CD14-positive monocyte (primary cell): ENCODE data around the gene PDCD1. TPM values are rescaled to one million over a fixed set of nuclear protein-coding genes. Genes with fewer than 3 reads are reported as not detected.
A peak's percentile ranks its signal among the peaks of the same experiment; 100 is the strongest.

Experiments
- DNase-seq, 3 donors: peaks; one replicate each; pipeline ENCODE4 v3.0.0-alpha.2; 2011 to 2022
- H2AFZ ChIP-seq: 2 replicates; pipeline ENCODE4 v1.6.0; 2012; ENCODE audit warnings: mild to moderate bottlenecking, low read depth, low read length, inconsistent platforms; ENCODE audit not compliant: insufficient read depth, poor library complexity, severe bottlenecking
- H3K27ac ChIP-seq, 2 donors: 1 replicate in 1 of 2; 2 replicates in 1 of 2; pipeline ENCODE4 v1.5.1; 2012 to 2013; ENCODE audit warnings: low read length in 2 of 2, control low read depth in 1 of 2, inconsistent platforms in 1 of 2, low read depth in 1 of 2, mild to moderate bottlenecking in 1 of 2
- H3K27me3 ChIP-seq, 2 donors: one replicate each; pipeline versions ENCODE4 v1.6.0 to v1.6.1; 2011 to 2013; ENCODE audit warnings: low read length in 2 of 2; ENCODE audit not compliant: control insufficient read depth in 2 of 2, insufficient read depth in 2 of 2
- H3K36me3 ChIP-seq, 2 donors: replicated peaks in 1 of 2; 1 replicate in 1 of 2; 2 replicates in 1 of 2; pipeline versions ENCODE4 v1.5.1 to v1.6.1; 2012 to 2013; ENCODE audit warnings: low read length in 2 of 2, control low read depth in 1 of 2, inconsistent platforms in 1 of 2, mild to moderate bottlenecking in 1 of 2; ENCODE audit not compliant: insufficient read depth in 2 of 2, control insufficient read depth in 1 of 2
- H3K4me1 ChIP-seq, 2 donors: 1 replicate in 1 of 2; 2 replicates in 1 of 2; pipeline versions ENCODE4 v1.5.1 to v1.6.1; 2012 to 2013; ENCODE audit warnings: low read length in 2 of 2, control low read depth in 1 of 2, inconsistent platforms in 1 of 2, mild to moderate bottlenecking in 1 of 2, moderate library complexity in 1 of 2; ENCODE audit not compliant: insufficient read depth in 2 of 2, control insufficient read depth in 1 of 2
- H3K4me2 ChIP-seq: replicated peaks from 2 replicates; pipeline ENCODE3; 2012; ENCODE audit warnings: low read length, moderate library complexity, mild to moderate bottlenecking; ENCODE audit not compliant: poor library complexity, severe bottlenecking; ENCODE audit errors: extremely low read depth
- H3K4me3 ChIP-seq, 3 experiments: fragments of 200-600 bp in 1 of 3; sonication (generic) in 1 of 3; replicated peaks in 1 of 3; 1 replicate in 2 of 3; 2 replicates in 1 of 3; pipeline ENCODE4 v1.5.1; 2011 to 2013; ENCODE audit warnings: low read length in 3 of 3, mild to moderate bottlenecking in 3 of 3, control low read depth in 2 of 3, low read depth in 2 of 3, inconsistent platforms in 1 of 3, moderate library complexity in 1 of 3
- H3K79me2 ChIP-seq: 2 replicates; pipeline ENCODE4 v1.6.0; 2012; ENCODE audit warnings: mild to moderate bottlenecking, control low read depth, inconsistent platforms, low read length, moderate library complexity; ENCODE audit not compliant: insufficient read depth
- H3K9ac ChIP-seq: 2 replicates; pipeline ENCODE4 v1.6.0; 2017; ENCODE audit warnings: low read length, mild to moderate bottlenecking; ENCODE audit not compliant: insufficient read depth, poor library complexity, severe bottlenecking
- H3K9me3 ChIP-seq, 2 donors: replicated peaks in 1 of 2; 1 replicate in 1 of 2; 2 replicates in 1 of 2; pipeline versions ENCODE4 v1.5.1 to v1.6.1; 2012 to 2013; ENCODE audit warnings: low read length in 2 of 2, control low read depth in 1 of 2; ENCODE audit not compliant: control insufficient read depth in 1 of 2, insufficient read depth in 1 of 2
- H4K20me1 ChIP-seq: 2 replicates; pipeline ENCODE4 v1.6.0; 2012; ENCODE audit warnings: mild to moderate bottlenecking, low read length, control low read depth, moderate library complexity; ENCODE audit not compliant: insufficient read depth
- H3K27ac Mint-ChIP-seq, 7 donors: one replicate each; pipeline ENCODE4 v1.8.0; 2020; ENCODE audit warnings: mild to moderate bottlenecking in 7 of 7, mixed read lengths in 7 of 7, moderate library complexity in 6 of 7, inconsistent platforms in 2 of 7
- H3K27me3 Mint-ChIP-seq, 3 donors: one replicate each; pipeline ENCODE4 v1.8.0; 2021 to 2022; ENCODE audit warnings: low read depth in 3 of 3, mild to moderate bottlenecking in 3 of 3, mixed read lengths in 3 of 3, moderate library complexity in 3 of 3, inconsistent platforms in 1 of 3
- H3K36me3 Mint-ChIP-seq, 2 donors: one replicate each; pipeline ENCODE4 v1.8.0; 2020; ENCODE audit warnings: mixed read lengths in 2 of 2, inconsistent platforms in 1 of 2, mild to moderate bottlenecking in 1 of 2
- H3K4me1 Mint-ChIP-seq: one replicate; pipeline ENCODE4 v1.8.0; 2020; ENCODE audit warnings: mild to moderate bottlenecking, mixed read lengths
- H3K4me3 Mint-ChIP-seq, 2 donors: one replicate each; pipeline ENCODE4 v1.8.0; 2020; ENCODE audit warnings: mild to moderate bottlenecking in 2 of 2, mixed read lengths in 2 of 2, moderate library complexity in 1 of 2
- H3K9me3 Mint-ChIP-seq, 7 donors: one replicate each; pipeline ENCODE4 v1.8.0; 2020 to 2022; ENCODE audit warnings: mixed read lengths in 7 of 7, mild to moderate bottlenecking in 6 of 7, moderate library complexity in 6 of 7, inconsistent platforms in 2 of 7
- CTCF ChIP-seq: fragments of 200-600 bp; IDR thresholded peaks from one replicate; pipeline ENCODE4 v1.8.0; 2022; ENCODE audit warnings: antibody characterized with exemption, mild to moderate bottlenecking
- WGBS: methylation state at CpG from one replicate; pipeline ENCODE4 v1.1.5; 2013; ENCODE audit warnings: missing lambda C conversion rate; ENCODE audit not compliant: insufficient coverage; 5-methylcytosine and 5-hydroxymethylcytosine counted together
- intact Hi-C, 2 donors: fragments of 100-400 bp; cut with micrococcal nuclease; formaldehyde crosslinking; loops; one replicate each; pipeline versions ENCODE4 v1.15.0 to v1.15.1; 2023
- polyA plus RNA-seq, 3 donors: library from polyadenylated mRNA; depleted of rRNA in 1 of 3; unstranded in 2 of 3; stranded (reverse) in 1 of 3; fragments of 300-500 nt in 2 of 3; fragments of >200 nt in 1 of 3; fragmentation: Illumina TruSeq in 2 of 3; gene quantifications; 1 replicate in 2 of 3; 2 replicates in 1 of 3; pipeline ENCODE4 v1.2.3, GENCODE V29; 2012 to 2021

The PDCD1 gene
- polyA plus RNA-seq, 3 donors, result 0.08 TPM; not detected in 2

GRCh38 chr2:241852981-241853631 lies 5.6 kb downstream of the PDCD1 start:
- H3K9me3 Mint-ChIP-seq, result peaks cover 0 to 3% (median 0%) of the 10 kb centered on the region in 7 donors
- Histone ChIP-seq H4K20me1 (no peaks in the 10 kb centered on the region), H3K4me2 (no peak overlapping the region), H3K9me3 (no peaks in the 10 kb centered on the region), H2AFZ (no peak overlapping the region), H3K4me3 (no peak overlapping the region), H3K27ac (no peak overlapping the region), H3K4me1 (no peaks in the 10 kb centered on the region), H3K9ac (no peak overlapping the region), H3K36me3 (no peaks in the 10 kb centered on the region), H3K27me3 (no peaks in the 10 kb centered on the region), H3K79me2 (no peaks in the 10 kb centered on the region)
- no peaks in the 10 kb centered on the region for H3K4me1 Mint-ChIP-seq
- no peak overlapping the region for H3K4me3 Mint-ChIP-seq
- TF ChIP-seq CTCF, result no peak
- peaks cover 0 to 11% (median 0%) of the 10 kb centered on the region in 3 donors for H3K27me3 Mint-ChIP-seq
- 95% methylated on average over 8 of the region's 10 CpGs for WGBS
- H3K27ac Mint-ChIP-seq, result peak overlapping the region in 2 of 7 donors; percentile 54 to 78
- intact Hi-C loops, result no loop called here
- no peak for DNase-seq
- H3K36me3 Mint-ChIP-seq, result no peaks in the 10 kb centered on the region

GRCh38 chr2:241852116-241852980 lies 6.3 kb downstream of the PDCD1 start:
- intact Hi-C loops, result no loop called here
- Histone ChIP-seq H3K79me2 (no peaks in the 10 kb centered on the region), H3K27ac (no peak overlapping the region), H3K9me3 (no peaks in the 10 kb centered on the region), H3K27me3 (no peaks in the 10 kb centered on the region), H3K4me3 (no peak overlapping the region), H4K20me1 (no peaks in the 10 kb centered on the region), H3K36me3 (no peaks in the 10 kb centered on the region), H2AFZ (no peak overlapping the region), H3K4me1 (no peaks in the 10 kb centered on the region), H3K9ac (no peak overlapping the region), H3K4me2 (no peak overlapping the region)
- Mint-ChIP-seq H3K36me3 (no peaks in the 10 kb centered on the region), H3K4me1 (no peaks in the 10 kb centered on the region), H3K4me3 (no peak overlapping the region), H3K27ac (peak overlapping the region in 3 of 7 donors; percentile 23 to 78 (median 54)), H3K9me3 (peaks cover 0 to 3% (median 0%) of the 10 kb centered on the region in 7 donors), H3K27me3 (peaks cover 0 to 11% (median 0%) of the 10 kb centered on the region in 3 donors)
- TF ChIP-seq CTCF, result no peak
- WGBS, result 95% methylated on average over 34 of the region's 39 CpGs
- no peak for DNase-seq
